A549 (cell line): ENCODE data around the gene UBE2E2.

Experiments used
- CBX8 ChIP-seq: fragments of 200-600 bp; sonication (generic); IDR thresholded peaks from 2 replicates; pipeline ENCODE4 v1.6.1; 2016
- CHD4 ChIP-seq: fragments of 200-600 bp; sonication (generic); IDR thresholded peaks from 2 replicates; pipeline ENCODE4 v1.6.1; 2016; ENCODE audit warnings: antibody characterized with exemption, mild to moderate bottlenecking, borderline replicate concordance
- EP300 ChIP-seq, 2 experiments: fragments of >200 bp; sonication (Bioruptor Twin); formaldehyde crosslinking; IDR thresholded peaks; 2 replicates in 1 of 2; 3 replicates in 1 of 2; pipeline ENCODE4 v1.6.1; 2016 to 2017
- JUN ChIP-seq, 2 experiments: fragments of >200 bp; sonication (Bioruptor Twin); formaldehyde crosslinking; IDR thresholded peaks; 2 replicates in 1 of 2; 3 replicates in 1 of 2; pipeline ENCODE4 v1.6.1; 2016 to 2017
- POLR2A ChIP-seq: IDR thresholded peaks from 2 replicates; pipeline ENCODE4 v1.6.1; 2012; ENCODE audit warnings: mild to moderate bottlenecking, low read length
- RCOR1 ChIP-seq: fragments of 150-350 bp; IDR thresholded peaks from 2 replicates; pipeline ENCODE4 v1.6.1; 2014; ENCODE audit warnings: antibody characterized with exemption, low read length, low read depth
- RFX5 ChIP-seq: fragments of 450-650 bp; IDR thresholded peaks from 2 replicates; pipeline ENCODE4 v1.7.1; 2014; ENCODE audit warnings: antibody characterized with exemption, mild to moderate bottlenecking, moderate library complexity
- SMC3 ChIP-seq: fragments of >200 bp; sonication (Bioruptor Twin); formaldehyde crosslinking; IDR thresholded peaks from 3 replicates; pipeline ENCODE4 v1.6.1; 2018; ENCODE audit warnings: inconsistent platforms
- TP53 ChIP-seq: fragments of 250-450 bp; sonication (Bioruptor Pico); IDR thresholded peaks from 2 replicates; pipeline ENCODE4 v1.5.0; 2021; ENCODE audit warnings: mild to moderate bottlenecking, moderate library complexity
- TF ChIP-seq, protein P1 (sequence below): fragments of >200 bp; sonication (Bioruptor Twin); formaldehyde crosslinking; IDR thresholded peaks from 3 replicates; pipeline ENCODE4 v1.5.1; 2016
- TF ChIP-seq, protein P2 (sequence below): fragments of 450-650 bp; IDR thresholded peaks from 2 replicates; pipeline ENCODE4 v1.6.1; 2014; ENCODE audit warnings: antibody characterized with exemption

DNA sequence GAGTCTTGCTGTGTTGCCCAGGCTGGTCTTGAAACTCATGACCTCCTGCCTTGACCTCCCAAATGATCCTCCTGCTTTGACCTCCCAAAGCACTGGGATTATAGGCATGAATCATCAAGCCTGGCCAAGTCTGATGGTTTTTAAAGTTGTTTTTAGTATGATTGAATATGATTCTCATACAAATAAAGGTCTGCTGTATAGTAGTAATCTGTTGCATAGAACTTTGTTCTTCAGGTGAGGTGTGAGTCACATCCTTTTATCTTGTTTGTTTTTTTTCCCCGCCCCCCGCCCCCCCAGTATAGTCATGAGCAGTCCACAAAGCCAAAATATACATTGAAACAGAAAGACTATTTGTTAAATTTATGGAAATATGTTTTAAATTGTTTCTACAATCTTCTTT lies 39.0 kb downstream of the UBE2E2 start:
- TF ChIP-seq EP300 (IDR thresholded peaks at IDR 0.05) = no peak
- TF ChIP-seq CBX8 = no peak
- TF ChIP-seq, protein P1, sequence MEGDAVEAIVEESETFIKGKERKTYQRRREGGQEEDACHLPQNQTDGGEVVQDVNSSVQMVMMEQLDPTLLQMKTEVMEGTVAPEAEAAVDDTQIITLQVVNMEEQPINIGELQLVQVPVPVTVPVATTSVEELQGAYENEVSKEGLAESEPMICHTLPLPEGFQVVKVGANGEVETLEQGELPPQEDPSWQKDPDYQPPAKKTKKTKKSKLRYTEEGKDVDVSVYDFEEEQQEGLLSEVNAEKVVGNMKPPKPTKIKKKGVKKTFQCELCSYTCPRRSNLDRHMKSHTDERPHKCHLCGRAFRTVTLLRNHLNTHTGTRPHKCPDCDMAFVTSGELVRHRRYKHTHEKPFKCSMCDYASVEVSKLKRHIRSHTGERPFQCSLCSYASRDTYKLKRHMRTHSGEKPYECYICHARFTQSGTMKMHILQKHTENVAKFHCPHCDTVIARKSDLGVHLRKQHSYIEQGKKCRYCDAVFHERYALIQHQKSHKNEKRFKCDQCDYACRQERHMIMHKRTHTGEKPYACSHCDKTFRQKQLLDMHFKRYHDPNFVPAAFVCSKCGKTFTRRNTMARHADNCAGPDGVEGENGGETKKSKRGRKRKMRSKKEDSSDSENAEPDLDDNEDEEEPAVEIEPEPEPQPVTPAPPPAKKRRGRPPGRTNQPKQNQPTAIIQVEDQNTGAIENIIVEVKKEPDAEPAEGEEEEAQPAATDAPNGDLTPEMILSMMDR = no peak
- TF ChIP-seq RFX5 = no peak
- TF ChIP-seq POLR2A = no peak
- TF ChIP-seq CHD4 = no peak
- TF ChIP-seq TP53 (CRISPR knock-in tag) = no peak
- no peak for TF ChIP-seq JUN (IDR thresholded peaks at IDR 0.05)
- no peak for TF ChIP-seq SMC3
- TF ChIP-seq, protein P2, sequence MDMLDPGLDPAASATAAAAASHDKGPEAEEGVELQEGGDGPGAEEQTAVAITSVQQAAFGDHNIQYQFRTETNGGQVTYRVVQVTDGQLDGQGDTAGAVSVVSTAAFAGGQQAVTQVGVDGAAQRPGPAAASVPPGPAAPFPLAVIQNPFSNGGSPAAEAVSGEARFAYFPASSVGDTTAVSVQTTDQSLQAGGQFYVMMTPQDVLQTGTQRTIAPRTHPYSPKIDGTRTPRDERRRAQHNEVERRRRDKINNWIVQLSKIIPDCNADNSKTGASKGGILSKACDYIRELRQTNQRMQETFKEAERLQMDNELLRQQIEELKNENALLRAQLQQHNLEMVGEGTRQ = no peak
- no peak for TF ChIP-seq RCOR1
